ENCODE results near the gene GNE.
"Not testable (repeated sequence)": the region's sequence is repeated elsewhere in the genome, so short reads cannot be mapped to it uniquely, and the experiment has no call there.

The GNE gene

DNA sequence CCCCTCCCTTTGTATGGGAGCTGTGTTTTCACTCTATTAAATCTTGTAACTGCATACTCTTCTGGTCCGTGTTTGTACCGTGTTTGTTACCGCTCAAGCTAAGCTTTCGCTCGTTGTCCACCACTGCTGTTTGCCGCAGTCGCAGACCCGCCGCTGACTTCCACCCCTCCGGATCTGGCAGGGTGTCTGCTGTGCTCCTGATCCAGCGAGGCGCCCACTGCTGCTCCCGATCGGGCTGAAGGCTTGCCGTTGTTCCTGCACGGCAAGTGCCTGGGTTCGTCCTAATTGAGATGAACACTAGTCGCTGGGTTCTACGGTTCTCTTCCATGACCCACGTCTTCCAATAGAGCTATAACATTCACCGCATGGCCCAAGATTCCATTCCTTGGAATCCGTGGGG lies 6.6 kb upstream of the GNE start:
- DNase-seq (ENCODE audit: low read depth in 3 of 3): no peak

DNA sequence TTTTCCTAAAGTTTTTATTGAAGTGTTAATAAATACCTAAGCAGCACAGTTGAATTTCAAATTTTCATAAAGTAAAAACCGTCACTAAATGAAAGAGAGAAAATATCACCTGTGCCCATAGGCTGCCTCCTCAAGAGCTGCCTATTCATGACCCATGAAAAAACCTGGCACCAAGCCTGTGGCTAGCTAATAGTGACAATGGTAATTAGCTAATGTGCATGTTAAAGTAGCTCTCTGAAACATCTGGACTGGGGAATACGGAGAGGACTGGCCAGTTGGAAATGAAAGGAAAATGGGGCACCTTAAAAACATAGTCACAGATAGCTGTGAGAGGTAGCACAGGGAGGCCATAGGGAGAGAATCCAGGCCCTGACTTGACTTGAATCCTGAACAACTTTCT lies 5.4 kb upstream of the GNE start:
- no peak for DNase-seq (ENCODE audit: low read depth in 3 of 3)

DNA sequence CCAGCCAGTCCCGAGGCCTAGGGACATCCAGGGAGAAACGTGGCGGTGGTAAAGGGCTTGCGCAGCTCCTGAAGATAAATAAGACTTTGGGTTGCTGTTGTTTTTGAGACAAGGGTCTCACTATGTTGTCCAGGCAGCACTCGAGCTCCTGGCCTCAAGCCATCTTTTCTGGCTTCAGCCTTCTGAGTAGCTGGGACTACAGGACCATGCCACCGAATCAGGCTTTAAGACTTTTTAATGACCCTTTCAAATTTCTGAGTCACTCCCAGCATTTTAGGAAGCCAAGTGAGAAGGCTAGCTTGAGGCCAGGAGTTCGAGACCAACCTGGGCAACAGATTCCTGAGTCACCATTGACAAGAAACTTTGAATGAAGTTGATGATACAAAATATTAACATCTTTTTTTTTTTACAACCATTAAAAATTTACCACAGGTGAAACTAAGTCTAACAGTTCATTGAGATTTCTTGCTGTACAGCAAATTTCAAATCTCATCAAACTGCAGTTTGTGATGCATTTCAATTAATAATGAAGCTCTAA lies 817 bp upstream of the GNE start:
- DNase-seq (ENCODE audit: low read depth in 3 of 3): no peak

DNA sequence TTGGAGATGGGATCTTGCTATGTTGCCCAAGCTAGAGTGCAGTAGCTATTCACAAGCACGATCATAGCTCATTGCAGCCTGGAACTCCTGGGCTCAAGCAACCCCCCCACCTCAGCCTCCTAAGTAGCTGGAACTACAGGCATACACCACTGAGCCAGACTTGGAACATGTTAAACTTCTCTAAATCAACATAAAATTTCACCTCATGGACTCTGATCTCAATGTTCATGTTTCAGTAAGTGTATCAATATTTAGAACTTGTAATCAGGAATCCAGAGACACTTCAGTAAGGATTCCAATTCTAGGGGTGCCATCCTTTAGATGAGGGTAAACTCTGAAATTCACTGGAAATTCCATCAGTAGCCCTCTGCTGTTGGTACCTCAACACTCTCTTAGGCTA lies 6.8 kb downstream of the GNE start:
- DNase-seq (ENCODE audit: low read depth in 3 of 3): no peak

DNA sequence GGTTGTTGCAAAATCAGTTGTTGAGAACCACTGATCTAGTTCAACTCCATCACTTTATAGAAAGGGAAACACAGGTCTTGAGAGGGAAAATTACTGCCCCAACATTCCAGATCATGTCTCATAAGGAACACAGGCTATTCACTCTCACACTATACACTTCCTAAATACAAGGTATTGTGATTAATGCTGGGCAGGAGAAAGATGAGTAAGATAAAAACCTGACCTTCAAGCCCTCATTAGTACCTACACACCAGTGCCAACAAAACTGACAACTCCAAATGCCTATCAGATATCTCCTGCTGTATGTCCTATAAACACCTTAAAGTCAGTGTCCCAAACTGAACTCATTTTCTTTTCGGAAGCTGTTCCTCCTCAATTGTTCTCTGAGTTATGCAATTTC lies 8.2 kb downstream of the GNE start:
- DNase-seq (ENCODE audit: low read depth in 3 of 3): no peak

DNA sequence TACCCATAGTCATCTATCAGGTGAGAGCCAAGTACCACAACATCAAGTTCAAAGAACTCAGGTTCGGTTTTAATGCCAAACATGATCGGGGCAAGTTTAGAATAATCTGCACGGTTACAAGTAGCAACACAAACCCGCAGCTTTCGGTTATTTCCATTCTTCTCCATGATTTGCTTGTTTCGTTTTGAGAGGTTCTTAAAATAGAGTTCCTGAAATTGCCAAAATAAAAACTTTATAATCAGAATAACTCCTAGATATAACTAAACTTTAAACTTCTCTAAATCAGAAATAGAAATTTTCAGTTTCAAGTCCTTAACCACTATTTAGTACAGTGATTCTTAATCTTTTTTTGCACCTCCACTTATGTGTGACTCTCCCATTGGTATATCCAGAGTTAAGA lies 9.1 kb downstream of the GNE start:
- no peak for DNase-seq (ENCODE audit: low read depth in 3 of 3)

DNA sequence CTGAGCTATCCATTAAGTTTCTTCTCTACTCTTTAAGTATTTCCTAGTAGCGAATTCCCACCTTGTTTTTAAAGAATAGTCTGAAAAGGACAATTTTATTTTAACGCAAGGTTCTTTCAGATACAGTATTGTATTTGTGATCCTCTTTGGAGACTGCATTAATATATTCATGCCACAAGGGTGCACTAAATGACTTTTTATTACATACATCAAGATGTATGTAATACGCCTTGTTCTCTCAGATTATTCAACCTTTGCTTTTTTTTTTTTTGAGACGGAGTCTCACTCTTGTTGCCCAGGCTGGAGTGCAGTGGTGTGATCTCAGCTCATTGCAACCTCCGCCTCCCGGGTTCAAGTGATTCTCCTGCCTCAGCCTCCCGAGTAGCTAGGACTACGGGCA lies 10.2 kb downstream of the GNE start:
- DNase-seq (ENCODE audit: low read depth in 3 of 3): not testable (repeated sequence)

DNA sequence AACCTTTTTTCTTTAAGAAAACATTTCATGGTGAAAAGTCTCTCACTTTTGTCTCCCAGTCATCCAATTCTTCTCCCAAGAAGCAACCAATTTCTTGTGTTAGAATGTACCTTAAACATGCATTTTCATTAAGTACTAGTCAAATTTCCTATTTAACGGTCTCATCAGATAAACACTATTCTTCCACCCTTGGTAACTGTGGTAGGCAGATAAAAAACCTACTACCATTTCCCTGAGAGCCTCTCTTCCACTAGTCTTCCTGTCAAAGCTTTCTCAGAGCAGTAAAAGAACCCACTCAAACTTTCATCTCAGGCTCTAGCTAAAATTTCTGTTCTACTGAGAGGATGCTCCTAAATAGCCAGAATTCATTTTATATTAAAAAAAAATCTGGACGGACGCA lies 10.9 kb downstream of the GNE start:
- no peak for DNase-seq (ENCODE audit: low read depth in 3 of 3)

DNA sequence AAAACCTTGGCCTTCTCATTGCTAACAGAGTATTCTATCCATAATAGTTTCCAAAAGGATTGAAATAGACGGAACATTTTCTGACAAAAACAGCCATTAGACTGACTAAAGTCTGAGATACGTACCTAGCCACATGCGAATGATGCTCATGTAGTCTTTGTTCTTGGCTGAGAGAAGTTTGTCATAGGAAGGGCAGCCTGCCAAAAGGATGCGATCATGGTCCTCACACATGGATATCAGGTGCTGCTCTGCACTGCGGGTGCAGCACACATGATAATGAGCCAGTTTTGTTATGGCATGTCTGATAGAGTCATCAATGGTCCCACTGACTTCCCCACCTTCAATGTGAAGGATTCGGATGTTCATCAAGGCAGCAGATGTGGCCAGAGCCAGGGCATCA lies 12.3 kb downstream of the GNE start:
- DNase-seq (ENCODE audit: low read depth in 3 of 3): no peak

DNA sequence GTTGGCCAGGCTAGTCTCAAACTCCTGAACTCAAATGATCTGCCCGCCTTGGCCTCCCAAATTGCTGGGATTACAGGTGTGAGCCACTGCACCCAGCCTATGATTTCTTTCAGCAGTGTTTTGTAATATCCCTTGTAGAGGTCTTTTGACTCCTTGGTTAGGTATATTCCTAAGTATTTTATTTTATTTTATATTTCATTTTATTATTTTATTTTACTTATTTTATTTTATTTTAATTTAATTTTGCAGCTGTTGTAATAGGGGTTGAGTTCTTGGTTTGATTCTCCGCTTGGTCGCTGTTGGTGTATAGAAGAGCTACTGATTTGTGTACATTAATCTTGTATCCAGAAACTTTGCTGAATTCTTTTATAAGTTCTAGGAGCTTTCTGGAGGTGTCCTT lies 18.6 kb downstream of the GNE start:
- not testable (repeated sequence) for DNase-seq (ENCODE audit: low read depth in 3 of 3)

DNA sequence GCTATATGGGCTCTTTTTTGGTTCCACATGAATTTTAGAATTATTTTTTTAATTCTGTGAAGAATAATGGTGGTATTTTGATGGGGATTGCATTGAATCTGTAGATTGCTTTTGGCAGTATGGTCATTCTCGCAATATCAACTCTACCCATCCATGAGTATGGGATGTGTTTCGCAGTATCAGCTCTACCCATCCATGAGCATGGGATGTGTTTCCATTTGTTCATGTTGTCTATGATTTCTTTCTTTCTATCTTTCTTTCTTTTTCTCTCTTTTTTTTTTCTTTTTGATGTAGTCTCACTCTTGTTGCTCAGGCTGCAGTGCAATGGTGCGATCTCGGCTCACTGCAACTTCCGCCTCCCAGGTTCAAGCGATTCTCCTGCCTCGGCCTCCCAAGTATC lies 19.0 kb downstream of the GNE start:
- DNase-seq (ENCODE audit: low read depth in 3 of 3): not testable (repeated sequence)

DNA sequence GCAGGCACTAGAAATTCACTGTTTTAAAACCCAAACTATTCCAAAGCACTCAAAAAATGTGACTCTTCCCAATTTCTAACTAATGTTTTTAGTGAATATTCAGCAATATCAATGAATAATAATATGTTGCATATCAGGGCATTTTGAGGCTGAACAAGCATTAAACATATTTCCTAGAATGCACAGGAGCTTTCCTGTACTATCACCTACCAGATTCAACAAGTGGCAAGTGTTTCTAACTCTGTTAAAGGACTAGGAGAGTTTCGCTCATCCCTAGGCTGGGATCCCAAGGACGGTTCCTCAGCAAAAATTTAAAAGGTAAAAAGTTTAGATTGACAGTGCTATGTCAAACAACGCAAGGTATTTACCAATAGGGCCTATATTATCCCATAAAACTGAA lies 21.0 kb downstream of the GNE start:
- DNase-seq (ENCODE audit: low read depth in 3 of 3): no peak

DNA sequence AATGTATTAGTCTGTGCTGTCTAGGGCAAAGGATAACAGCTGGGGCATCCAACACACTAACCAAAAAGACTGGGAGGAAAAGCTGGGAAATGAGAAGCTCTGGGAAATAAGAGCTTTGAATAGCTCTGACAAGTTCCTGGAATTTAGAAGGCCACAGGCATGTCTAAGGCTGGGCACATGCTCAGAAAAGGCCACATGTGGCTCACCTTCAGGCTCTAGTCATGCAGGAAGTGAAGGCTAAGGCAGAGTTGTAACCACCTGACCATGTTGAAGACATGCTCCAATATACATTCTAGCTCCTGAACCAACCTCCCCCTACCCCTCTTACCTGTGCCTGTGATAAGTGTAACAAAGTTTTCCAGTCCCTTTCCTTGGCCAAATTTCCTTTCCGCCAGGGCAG lies 35.8 kb downstream of the GNE start:
- DNase-seq (ENCODE audit: low read depth in 3 of 3): no peak

DNA sequence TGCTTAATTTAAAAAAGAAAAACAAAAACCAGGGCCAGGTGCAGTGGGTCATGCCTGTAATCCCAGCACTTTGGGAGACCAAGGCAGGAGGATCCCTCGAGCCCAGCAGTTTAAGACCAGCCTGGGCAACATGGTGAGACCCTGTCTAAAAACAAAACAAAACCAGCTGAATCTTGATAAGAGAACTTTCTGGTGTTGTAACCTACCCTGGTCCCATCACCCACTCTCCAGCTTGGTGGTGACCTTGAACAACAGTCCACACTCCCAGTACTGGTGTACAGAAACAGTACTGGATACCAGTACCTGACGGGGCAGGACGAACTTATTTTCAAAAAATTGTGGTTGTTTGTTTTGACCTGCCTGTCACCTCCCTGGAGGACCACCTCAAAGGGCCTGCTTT lies 36.6 kb downstream of the GNE start:
- DNase-seq (ENCODE audit: low read depth in 3 of 3): no peak

DNA sequence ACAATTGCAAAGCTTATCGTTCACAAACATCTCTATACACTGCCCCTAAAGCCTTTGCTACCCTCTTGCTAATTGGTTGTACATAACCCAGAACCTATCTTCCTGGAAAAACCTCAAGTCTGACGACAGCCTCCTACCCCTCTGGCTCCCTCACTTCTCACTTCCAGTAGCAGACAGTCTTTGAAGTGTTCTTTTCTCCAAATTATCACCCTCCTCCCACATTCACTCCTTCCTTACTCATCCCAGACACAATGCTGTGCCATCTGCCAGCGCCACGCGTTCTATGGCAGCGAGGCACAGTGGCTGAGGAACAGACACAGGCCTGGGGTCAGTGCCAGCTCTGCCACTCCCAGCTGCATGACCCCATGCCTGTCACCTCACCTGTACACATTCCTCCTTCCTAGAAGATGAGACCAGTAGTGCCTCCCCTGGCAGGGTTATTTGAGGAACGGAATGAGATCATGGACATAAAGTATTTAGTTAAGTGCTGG lies 39.8 kb downstream of the GNE start:
- DNase-seq (ENCODE audit: low read depth in 3 of 3): no peak

DNA sequence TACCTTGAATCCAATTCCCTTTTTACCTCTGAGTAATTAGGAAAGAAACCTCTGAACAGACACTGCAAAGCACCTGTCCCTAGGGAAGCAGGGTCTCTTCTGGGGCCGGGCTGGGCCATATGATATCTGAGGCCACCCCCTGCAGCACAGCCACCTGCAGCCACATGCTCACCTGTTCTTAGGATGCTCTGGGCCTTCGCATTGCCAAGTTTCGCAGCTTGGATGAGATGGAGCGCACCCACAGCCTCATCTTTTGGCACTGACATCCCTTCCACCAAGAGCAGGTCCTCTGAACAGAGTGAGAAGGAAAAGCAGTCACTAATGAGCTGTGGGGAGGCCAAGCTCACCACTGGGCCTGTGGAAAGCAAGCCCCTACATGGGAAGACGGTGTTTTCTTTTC lies 40.2 kb downstream of the GNE start:
- no peak for DNase-seq (ENCODE audit: low read depth in 3 of 3)

DNA sequence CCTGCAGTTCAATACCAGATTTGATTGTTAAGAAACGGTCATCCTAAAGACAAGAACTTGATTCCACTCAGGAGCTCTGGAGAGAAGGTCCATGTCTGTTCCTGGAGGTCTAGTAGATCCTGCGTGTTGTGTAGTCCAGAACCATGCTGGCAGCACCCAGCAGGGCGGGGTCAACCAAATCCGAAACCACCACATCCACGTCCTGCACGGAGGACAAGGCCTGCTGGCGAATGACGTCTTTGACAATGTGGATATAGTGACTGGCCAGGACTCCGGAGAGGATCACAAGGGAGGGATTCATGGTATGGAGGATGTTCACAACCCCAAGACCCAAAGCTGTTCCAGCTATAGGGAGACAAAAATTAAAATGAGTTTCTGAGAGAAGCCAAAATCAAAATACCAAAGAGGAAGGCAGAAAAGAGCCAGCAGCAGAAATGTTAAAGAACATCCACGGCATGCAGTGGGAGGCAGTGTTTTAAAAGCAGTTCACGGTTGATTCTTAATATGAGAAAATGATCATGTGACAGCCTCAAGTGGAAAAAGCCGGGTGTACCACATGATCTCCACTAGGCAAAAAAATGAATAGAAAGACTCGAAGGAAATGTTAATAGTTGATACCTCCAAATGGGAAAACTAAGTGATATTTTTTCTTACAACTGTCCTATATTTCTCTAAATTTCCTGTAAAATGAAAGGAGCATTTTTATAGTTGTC lies 40.8 kb downstream of the GNE start:
- no peak for DNase-seq (ENCODE audit: low read depth in 3 of 3)

DNA sequence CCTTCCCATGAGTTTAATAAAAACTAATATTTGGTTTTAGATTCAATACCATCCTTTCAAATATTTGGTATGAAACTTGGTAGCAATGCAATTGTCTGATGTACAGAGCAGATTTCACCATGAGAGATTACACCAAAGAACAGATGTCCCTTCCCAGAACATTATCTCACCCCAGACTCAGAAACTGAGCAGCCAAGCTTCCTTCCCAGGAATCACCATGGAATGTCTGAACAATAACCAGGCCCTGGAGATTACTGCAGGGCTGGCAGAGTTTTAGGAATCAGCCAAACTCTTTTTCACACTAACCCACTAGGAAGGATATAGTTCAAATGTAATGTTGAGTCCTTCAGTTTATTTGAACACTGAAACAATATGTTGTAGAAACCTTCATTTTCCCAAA lies 43.7 kb downstream of the GNE start:
- no peak for DNase-seq (ENCODE audit: low read depth in 3 of 3)

DNA sequence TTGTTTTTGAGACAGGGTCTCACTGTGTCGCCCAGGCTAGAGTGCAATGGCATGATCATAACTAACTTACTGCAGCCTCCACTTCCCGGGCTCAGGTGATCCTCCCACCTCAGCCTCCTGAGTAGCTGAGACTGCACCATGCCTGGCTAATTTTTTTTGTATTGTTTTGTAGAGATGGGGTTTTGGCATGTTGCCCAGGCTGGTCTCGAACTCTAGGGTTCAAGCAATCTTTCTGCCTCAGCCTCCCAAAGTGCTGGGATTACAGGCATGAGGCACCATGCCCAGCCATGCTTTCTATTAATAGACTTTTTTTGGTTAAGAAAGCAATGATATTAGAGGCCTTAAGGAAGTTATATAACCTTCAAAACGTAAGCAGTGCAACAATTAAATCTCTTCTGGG lies 44.3 kb downstream of the GNE start:
- no peak for DNase-seq (ENCODE audit: low read depth in 3 of 3)

DNA sequence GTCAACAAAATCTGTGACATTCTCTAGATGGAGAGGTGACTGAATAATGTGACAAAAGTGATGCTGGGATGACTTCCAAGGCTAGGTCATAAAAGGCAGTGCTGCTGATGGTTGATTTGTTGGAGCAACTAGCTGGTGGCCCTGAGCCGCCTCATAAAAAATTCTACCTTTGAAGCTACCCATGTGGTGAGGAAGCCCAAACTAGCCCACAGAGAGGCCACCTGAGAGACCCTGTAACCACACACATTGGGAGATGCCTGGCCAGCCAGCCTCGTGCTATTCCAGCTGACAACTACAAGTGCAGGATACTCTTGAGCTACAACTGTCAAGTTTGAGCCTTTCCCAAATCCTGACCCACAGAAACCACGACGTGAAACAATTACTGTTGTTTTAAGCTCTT lies 44.9 kb downstream of the GNE start:
- DNase-seq (ENCODE audit: low read depth in 3 of 3): no peak

DNA sequence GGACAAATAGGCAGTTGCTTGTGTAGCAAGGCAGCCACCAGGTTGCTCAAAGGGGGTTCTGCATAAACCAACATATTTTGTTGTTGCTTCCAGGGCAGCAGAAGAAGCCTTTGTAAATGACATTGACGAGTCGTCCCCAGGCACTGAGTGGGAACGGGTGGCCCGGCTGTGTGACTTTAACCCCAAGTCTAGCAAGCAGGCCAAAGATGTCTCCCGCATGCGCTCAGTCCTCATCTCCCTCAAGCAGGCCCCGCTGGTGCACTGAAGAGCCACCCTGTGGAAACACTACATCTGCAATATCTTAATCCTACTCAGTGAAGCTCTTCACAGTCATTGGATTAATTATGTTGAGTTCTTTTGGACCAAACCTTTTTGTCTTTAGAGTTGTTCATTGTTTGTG lies 46.7 kb downstream of the GNE start:
- DNase-seq (ENCODE audit: low read depth in 3 of 3): no peak

DNA sequence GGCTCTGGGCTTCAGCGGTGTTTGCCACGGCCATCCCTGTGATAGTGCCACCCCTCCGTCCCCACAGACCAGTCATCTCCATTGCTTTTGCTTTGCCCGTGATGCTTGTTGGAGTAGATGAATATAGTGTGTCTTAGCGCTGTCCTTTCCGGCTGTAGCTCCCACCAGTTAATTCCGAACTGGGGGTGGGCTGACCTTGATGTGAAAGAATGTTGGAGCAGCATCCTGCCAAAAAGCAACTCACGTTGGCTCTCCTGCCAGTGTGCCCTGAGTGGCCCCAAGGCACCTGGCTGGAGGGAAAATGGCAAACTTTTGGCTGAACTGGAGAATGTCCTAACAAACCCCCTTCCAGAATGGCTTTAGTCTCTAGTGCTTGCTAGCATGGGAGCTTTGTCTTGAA lies 47.5 kb downstream of the GNE start:
- DNase-seq (ENCODE audit: low read depth in 3 of 3): no peak

DNA sequence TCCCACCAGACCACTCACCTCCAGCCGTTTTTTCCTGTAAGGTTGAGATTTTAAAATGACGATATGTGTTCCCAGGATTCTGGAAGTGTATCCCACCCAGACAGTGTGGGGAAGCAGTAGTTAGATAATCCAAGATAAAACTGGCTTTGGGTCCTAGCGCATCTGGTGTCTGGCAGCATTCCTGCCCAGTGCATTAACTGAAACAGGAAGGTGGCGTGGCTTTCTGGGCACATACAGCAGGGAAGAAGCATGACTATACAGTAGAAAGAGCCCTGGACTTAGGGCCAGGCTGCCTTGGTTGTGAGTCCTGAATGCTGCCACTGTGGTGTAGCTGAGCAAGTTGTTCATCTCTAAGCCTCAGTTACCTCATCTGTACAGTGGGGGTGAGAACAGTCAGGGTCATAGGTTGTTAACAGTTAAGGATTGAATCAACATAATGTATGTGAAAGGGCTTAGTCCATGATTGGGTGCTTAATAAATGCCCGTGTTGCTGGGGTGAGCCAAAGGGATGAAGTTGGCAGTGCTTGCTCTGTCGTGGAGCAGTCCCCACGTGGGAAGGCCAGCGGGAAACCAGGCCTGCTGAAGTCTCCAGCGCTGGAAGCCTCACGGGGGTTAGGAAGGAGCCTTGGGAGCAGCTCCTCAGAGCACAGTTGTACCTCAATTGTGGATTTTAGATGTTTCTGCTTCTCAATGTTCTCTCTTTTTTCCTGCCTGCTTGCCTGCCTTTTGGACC lies 49.6 kb downstream of the GNE start:
- DNase-seq (ENCODE audit: low read depth in 3 of 3): no peak
